Measurements from ENCODE around the gene PLXNA4.

Gene PLXNA4

DNA sequence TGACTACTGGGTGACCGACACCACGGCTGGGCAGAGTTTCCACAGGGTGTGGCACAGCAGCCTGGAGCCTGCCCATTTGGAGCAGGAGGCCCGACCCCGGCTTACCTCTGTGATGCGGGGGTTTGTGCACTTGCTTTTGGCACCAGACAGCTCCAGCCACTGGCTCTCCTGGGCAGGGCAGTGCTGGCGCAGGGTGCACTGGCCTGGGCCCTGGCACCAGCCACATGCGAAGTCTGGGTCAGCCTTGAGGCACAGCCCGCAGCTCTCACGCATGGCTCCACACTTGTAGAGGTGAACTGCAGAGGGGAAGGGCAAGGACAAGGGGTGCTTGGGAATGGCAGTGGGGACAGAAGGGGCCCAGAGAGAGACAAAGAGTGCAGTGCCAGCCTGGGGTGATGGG, 373.7 kb downstream of the PLXNA4 start:
- H3K4me1 ChIP-seq (ENCODE audit: control insufficient read depth, insufficient read depth, low read length), result no peaks in the 10 kb centered on the region
- POLR2A ChIA-PET, result no interaction called here
- H3K9me3 ChIP-seq (ENCODE audit: control insufficient read depth, insufficient read depth, low read depth, low read length), result no peaks in the 10 kb centered on the region
- CTCF ChIA-PET, result interaction anchor here (1.6 kb wide), 1 partner anchor 12 kb away, joined by 3 read pairs; no protein-coding TSS in a partner anchor
- TF ChIP-seq ZNF354C (tag by site-specific recombination; IDR thresholded peaks at IDR 0.05; ENCODE audit: borderline replicate concordance, low read depth), result no peak
- TF ChIP-seq ZNF280D (tag by site-specific recombination; IDR thresholded peaks at IDR 0.05), result no peak
- no peak for TF ChIP-seq SP2 (tag by site-specific recombination; IDR thresholded peaks at IDR 0.05)
- TF ChIP-seq ZNF202 (tag by site-specific recombination; IDR thresholded peaks at IDR 0.05; ENCODE audit: borderline replicate concordance), result no peak
- no peak for TF ChIP-seq ZBTB1 (tag by site-specific recombination; IDR thresholded peaks at IDR 0.05)
- TF ChIP-seq ZSCAN18 (tag by site-specific recombination; IDR thresholded peaks at IDR 0.05), result no peak
- TF ChIP-seq ZSCAN30 (tag by site-specific recombination; IDR thresholded peaks at IDR 0.05), result no peak
- TF ChIP-seq ZNF544 (tag by site-specific recombination; IDR thresholded peaks at IDR 0.05), result no peak
- no peak for TF ChIP-seq YY2 (tag by site-specific recombination; IDR thresholded peaks at IDR 0.05)
- TF ChIP-seq ZNF16 (tag by site-specific recombination; IDR thresholded peaks at IDR 0.05; ENCODE audit: low read depth), result no peak
- TF ChIP-seq HOXA7 (CRISPR knock-in tag; IDR thresholded peaks at IDR 0.05; ENCODE audit: borderline replicate concordance), result no peak
- no peak for TF ChIP-seq GLI2 (tag by site-specific recombination; IDR thresholded peaks at IDR 0.05; ENCODE audit: borderline replicate concordance, low read depth)
- no peak for TF ChIP-seq ZBTB17 (tag by site-specific recombination; IDR thresholded peaks at IDR 0.05)
- no peak for TF ChIP-seq GLI4 (tag by site-specific recombination; IDR thresholded peaks at IDR 0.05)
- TF ChIP-seq PRDM1 (tag by site-specific recombination; IDR thresholded peaks at IDR 0.05), result no peak
- TF ChIP-seq ZNF239 (tag by site-specific recombination; IDR thresholded peaks at IDR 0.05), result no peak
- TF ChIP-seq, protein P1, sequence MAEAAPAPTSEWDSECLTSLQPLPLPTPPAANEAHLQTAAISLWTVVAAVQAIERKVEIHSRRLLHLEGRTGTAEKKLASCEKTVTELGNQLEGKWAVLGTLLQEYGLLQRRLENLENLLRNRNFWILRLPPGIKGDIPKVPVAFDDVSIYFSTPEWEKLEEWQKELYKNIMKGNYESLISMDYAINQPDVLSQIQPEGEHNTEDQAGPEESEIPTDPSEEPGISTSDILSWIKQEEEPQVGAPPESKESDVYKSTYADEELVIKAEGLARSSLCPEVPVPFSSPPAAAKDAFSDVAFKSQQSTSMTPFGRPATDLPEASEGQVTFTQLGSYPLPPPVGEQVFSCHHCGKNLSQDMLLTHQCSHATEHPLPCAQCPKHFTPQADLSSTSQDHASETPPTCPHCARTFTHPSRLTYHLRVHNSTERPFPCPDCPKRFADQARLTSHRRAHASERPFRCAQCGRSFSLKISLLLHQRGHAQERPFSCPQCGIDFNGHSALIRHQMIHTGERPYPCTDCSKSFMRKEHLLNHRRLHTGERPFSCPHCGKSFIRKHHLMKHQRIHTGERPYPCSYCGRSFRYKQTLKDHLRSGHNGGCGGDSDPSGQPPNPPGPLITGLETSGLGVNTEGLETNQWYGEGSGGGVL (tag by site-specific recombination; IDR thresholded peaks at IDR 0.05), result no peak
- no peak for TF ChIP-seq KLF9 (tag by site-specific recombination; IDR thresholded peaks at IDR 0.05; ENCODE audit: low read depth)
- no peak for TF ChIP-seq ZBTB48 (tag by site-specific recombination; IDR thresholded peaks at IDR 0.05)
- TF ChIP-seq ZNF777 (tag by site-specific recombination; IDR thresholded peaks at IDR 0.05; ENCODE audit: borderline replicate concordance), result no peak
- no peaks in the 10 kb centered on the region for H3K36me3 ChIP-seq (ENCODE audit: control insufficient read depth in 2 of 2, insufficient read depth in 1 of 2, low read length in 2 of 2)
- no peak overlapping the region for H3K4me3 ChIP-seq (ENCODE audit: low read depth, low read length)
- H3K27ac ChIP-seq (ENCODE audit: extremely low read depth, low read depth, low read length), result no peak overlapping the region

DNA sequence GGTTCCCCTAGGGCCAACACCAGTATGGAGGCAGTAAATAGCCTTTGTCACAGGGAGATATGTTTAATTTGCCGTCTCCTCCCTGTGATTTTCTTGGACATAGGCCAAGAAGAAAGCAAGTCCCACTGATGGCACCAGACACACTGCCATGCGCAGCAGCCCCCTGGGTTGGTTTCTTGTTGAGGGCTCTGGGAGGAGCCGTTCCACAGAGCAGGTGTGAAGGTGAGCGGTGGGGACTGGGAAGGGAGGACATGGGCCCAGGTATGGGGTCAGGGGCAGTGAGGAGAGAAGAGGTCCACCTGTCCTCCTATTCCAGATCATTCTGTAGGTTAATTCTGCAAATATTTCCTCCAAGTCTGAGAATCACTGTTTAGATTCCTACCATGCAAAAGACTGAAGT, 376.1 kb downstream of the PLXNA4 start:
- Histone ChIP-seq H3K27ac (ENCODE audit: extremely low read depth, low read depth, low read length) (no peak overlapping the region), H3K36me3 (ENCODE audit: control insufficient read depth in 2 of 2, insufficient read depth in 1 of 2, low read length in 2 of 2) (no peaks in the 10 kb centered on the region), H3K4me3 (ENCODE audit: low read depth, low read length) (no peak overlapping the region), H3K9me3 (ENCODE audit: control insufficient read depth, insufficient read depth, low read depth, low read length) (no peaks in the 10 kb centered on the region), H3K4me1 (ENCODE audit: control insufficient read depth, insufficient read depth, low read length) (no peaks in the 10 kb centered on the region)
- ChIA-PET CTCF (no interaction called here), POLR2A (no interaction called here)
- TF ChIP-seq ZNF169 (tag by site-specific recombination; IDR thresholded peaks at IDR 0.05) (no peak), ZNF302 (tag by site-specific recombination; IDR thresholded peaks at IDR 0.05; ENCODE audit: low read depth) (no peak), ZNF692 (tag by site-specific recombination; IDR thresholded peaks at IDR 0.05) (no peak), ZNF133 (tag by site-specific recombination; IDR thresholded peaks at IDR 0.05) (no peak), ZIC2 (tag by site-specific recombination; IDR thresholded peaks at IDR 0.05) (peak; percentile 67), YY1 (tag by site-specific recombination; IDR thresholded peaks at IDR 0.05) (no peak), KLF16 (tag by site-specific recombination; IDR thresholded peaks at IDR 0.05) (no peak)
- TF ChIP-seq, protein P2, sequence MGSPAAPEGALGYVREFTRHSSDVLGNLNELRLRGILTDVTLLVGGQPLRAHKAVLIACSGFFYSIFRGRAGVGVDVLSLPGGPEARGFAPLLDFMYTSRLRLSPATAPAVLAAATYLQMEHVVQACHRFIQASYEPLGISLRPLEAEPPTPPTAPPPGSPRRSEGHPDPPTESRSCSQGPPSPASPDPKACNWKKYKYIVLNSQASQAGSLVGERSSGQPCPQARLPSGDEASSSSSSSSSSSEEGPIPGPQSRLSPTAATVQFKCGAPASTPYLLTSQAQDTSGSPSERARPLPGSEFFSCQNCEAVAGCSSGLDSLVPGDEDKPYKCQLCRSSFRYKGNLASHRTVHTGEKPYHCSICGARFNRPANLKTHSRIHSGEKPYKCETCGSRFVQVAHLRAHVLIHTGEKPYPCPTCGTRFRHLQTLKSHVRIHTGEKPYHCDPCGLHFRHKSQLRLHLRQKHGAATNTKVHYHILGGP (tag by site-specific recombination; IDR thresholded peaks at IDR 0.05), result no peak

Data from HEK293 (cell line).